Peyer's patch (tissue), 4 donors: ENCODE measurements around the gene PTER.

Experiments used
- POLR2A ChIP-seq, 2 donors: fragments of 450-650 bp; IDR thresholded peaks; one replicate each; pipeline ENCODE4 v1.5.1; 2017; ENCODE audit warnings: antibody characterized with exemption in 2 of 2, mild to moderate bottlenecking in 2 of 2, moderate library complexity in 2 of 2
- TF ChIP-seq, protein P1 (sequence below), 6 experiments: fragments of 450-650 bp in 4 of 6; fragments of 200-600 bp in 2 of 6; sonication (generic) in 1 of 6; IDR thresholded peaks; one replicate each; pipeline ENCODE4 v1.5.1; 2017 to 2019; ENCODE audit warnings: antibody characterized with exemption in 6 of 6, mild to moderate bottlenecking in 3 of 6, moderate library complexity in 1 of 6

DNA sequence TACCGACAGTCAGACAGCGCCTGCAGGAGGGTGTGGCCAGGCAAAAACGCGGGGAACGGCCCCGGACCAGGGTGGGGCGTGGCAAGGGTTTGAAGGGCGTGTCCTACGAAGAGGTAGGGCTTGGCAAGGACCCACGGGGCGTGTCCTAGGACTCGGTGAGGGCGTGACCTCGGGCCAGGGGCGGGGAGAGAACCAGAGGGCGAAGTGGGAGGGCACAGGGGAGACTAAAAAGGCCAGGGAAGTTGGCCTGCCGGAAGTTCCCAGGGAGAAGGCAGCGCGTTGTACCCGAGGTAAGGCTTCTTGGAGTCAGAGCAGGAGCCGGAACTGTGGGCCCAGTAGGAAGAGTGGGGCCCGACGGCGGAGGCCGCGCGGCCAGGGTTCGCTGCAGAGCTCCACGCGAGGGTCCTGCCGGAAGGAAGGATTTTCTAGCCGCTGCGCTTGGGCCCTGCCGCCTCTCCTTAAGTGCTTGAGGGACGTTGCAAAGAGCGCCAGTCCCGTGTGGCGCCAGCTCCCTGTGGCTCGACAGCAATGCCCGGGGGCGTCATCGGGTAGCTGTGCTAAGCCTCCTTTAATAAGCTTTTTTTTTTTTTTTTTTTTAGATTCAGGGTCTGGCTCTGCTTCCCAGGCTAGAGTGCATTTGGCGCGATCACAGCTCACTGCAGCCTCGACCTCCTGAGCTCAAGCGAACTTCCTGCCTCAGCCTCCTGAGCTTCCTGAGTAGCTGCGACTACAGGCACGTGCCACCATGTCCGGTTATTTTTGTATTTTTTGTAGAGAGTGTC, at the start of gene PTER:
- peak; percentile 81 to 93 for TF ChIP-seq POLR2A (IDR thresholded peaks at IDR 0.05)
- TF ChIP-seq, protein P1, sequence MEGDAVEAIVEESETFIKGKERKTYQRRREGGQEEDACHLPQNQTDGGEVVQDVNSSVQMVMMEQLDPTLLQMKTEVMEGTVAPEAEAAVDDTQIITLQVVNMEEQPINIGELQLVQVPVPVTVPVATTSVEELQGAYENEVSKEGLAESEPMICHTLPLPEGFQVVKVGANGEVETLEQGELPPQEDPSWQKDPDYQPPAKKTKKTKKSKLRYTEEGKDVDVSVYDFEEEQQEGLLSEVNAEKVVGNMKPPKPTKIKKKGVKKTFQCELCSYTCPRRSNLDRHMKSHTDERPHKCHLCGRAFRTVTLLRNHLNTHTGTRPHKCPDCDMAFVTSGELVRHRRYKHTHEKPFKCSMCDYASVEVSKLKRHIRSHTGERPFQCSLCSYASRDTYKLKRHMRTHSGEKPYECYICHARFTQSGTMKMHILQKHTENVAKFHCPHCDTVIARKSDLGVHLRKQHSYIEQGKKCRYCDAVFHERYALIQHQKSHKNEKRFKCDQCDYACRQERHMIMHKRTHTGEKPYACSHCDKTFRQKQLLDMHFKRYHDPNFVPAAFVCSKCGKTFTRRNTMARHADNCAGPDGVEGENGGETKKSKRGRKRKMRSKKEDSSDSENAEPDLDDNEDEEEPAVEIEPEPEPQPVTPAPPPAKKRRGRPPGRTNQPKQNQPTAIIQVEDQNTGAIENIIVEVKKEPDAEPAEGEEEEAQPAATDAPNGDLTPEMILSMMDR (IDR thresholded peaks at IDR 0.05): no peak
